HFF-Myc (cell line): ENCODE results near the gene IFT122.

Experiments used
- DNase-seq: peaks from one replicate; pipeline ENCODE4 v3.0.0-alpha.2; 2011; ENCODE audit warnings: low read depth; ENCODE audit errors: extremely low read depth
- H3K4me3 ChIP-seq: replicated peaks from 2 replicates; pipeline ENCODE4 v1.5.1; 2011; ENCODE audit warnings: low read depth, mild to moderate bottlenecking, control low read depth, low read length
- CTCF ChIP-seq: IDR thresholded peaks from 2 replicates; pipeline ENCODE4 v1.5.1; 2012; ENCODE audit warnings: mild to moderate bottlenecking, low read depth, low read length, control low read depth; ENCODE audit errors: missing control alignments

Gene IFT122

GRCh38 chr3:129564981-129565644 is 125.1 kb downstream of the IFT122 start:
- TF ChIP-seq CTCF = no peak
- no peak overlapping the region for H3K4me3 ChIP-seq
- DNase-seq = no peak

GRCh38 chr3:129565902-129566301 is 125.9 kb downstream of the IFT122 start:
- TF ChIP-seq CTCF = no peak
- H3K4me3 ChIP-seq = no peak overlapping the region
- no peak for DNase-seq

- TF ChIP-seq CTCF = no peak
- DNase-seq = no peak
- no peak overlapping the region for H3K4me3 ChIP-seq
These were observed 127.2 kb downstream of the IFT122 start for GRCh38 chr3:129567176-129567705.

- H3K4me3 ChIP-seq = no peak overlapping the region
- TF ChIP-seq CTCF = no peak
- DNase-seq = no peak
These were observed 127.9 kb downstream of the IFT122 start for GRCh38 chr3:129567939-129568338.

GRCh38 chr3:129569856-129570255 is 129.8 kb downstream of the IFT122 start:
- TF ChIP-seq CTCF = no peak
- no peak overlapping the region for H3K4me3 ChIP-seq
- no peak for DNase-seq
